Skeletal muscle cell (primary cell): ENCODE results near the gene KLHL17.
"Not testable (repeated sequence)": the region's sequence is repeated elsewhere in the genome, so short reads cannot be mapped to it uniquely, and the experiment has no call there.

Experiments
- DNase-seq: peaks from one replicate; pipeline ENCODE4 v3.0.0-alpha.2; 2010; ENCODE audit warnings: low read depth
- H3K4me3 ChIP-seq: 2 replicates; pipeline ENCODE4 v1.5.1; 2011; ENCODE audit warnings: low read depth, mild to moderate bottlenecking, control low read depth, low read length, moderate library complexity

KLHL17 gene

GRCh38 chr1:1006305-1007159 is 46.1 kb downstream of the KLHL17 start:
- no peak for DNase-seq

DNA sequence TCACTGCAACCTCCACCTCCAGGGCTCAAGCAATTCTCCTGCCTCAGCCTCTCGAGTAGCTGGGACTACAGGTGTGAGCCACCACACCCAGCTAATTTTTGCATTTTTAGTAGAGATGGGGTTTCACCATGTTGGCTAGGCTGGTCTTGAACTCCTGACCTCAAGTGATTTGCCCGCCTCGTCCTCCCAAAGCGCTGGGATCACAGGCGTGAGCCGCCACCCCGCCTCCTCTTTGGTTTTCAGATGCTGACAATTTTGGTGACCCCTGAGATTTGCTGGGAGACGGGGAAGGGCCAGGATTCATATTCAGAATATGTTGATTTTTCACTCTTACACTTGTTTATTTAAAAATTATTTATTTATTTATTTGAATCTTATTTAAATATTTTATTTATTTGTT is 49.7 kb downstream of the KLHL17 start:
- H3K4me3 ChIP-seq, DNase-seq: not testable (repeated sequence)

More at GRCh38 chr1:1006305-1007159, 46.1 kb downstream of the KLHL17 start:
- H3K4me3 ChIP-seq: no peak overlapping the region

- no peak for DNase-seq
- no peak overlapping the region for H3K4me3 ChIP-seq
These were observed 51.1 kb downstream of the KLHL17 start for GRCh38 chr1:1011396-1011949.

GRCh38 chr1:1012736-1013104 is 52.3 kb downstream of the KLHL17 start:
- peak overlapping the region; percentile 69 for H3K4me3 ChIP-seq
- DNase-seq: not testable (repeated sequence)

DNA sequence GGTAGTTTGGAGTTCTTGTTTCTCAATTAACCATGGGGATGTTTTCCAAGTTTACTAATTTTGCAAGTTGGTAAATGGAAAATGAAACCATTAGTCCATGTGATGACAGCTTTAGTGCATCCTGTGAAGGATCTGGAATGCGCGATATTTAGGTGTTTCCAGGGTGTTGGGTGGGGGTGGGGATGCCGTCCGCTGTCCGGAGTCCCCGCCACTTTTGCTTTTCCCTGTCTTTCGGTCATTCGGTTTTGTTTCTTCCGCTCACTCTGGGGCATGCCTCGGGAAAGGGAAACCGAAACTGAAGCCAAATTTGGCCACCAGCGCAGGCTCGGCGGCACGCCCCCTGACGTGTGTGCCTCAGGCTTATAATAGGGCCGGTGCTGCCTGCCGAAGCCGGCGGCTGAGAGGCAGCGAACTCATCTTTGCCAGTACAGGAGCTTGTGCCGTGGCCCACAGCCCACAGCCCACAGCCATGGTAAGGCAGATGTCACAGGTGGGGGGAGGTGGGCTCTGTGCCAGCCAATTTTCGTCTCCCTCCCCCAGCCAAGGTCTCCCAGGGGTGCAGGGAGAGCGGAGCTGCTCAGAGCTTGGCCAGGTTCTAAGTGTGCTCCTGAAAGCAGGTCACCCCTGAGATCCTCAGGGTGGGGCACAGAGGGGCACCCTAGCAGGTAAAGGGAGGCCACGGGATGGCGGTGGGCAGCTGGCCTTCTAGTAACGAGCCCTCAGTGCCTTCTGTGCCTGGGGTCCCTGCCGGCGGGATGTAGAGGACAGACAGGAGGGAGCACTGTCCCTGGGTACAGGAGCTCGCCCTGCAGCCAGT is 52.9 kb downstream of the KLHL17 start, which contains the start of gene ISG15:
ISG15 (plus strand) TSS at position 393 of the 817 bp plus-strand sequence; CDS start at position 470, 77 bp downstream.
- peak within 1 kb of the TSS; percentile 69 for H3K4me3 ChIP-seq

GRCh38 chr1:1013922-1014648 is 53.7 kb downstream of the KLHL17 start:
- H3K4me3 ChIP-seq: peak overlapping the region; percentile 69
- DNase-seq: no peak

More for the DNA sequence above, 52.9 kb downstream of the KLHL17 start, which contains the start of gene ISG15:
- no peak for DNase-seq

GRCh38 chr1:1014799-1015681 is 54.7 kb downstream of the KLHL17 start:
- no peak for DNase-seq
- peak overlapping the region; percentile 69 for H3K4me3 ChIP-seq
